ENCODE measurements around the gene NCOA5. TPM values are rescaled to one million over a fixed set of nuclear protein-coding genes. Genes with fewer than 3 reads are reported as not detected.

NCOA5 gene
- total RNA-seq, 1 donor from 2014 or later, result 26.2 TPM

- peaks cover 8% of the 10 kb centered on the region for H3K4me1 Mint-ChIP-seq (ENCODE audit: low read depth)
- no peak overlapping the region for H3K4me3 Mint-ChIP-seq (ENCODE audit: unreplicated experiment)
- no peaks in the 10 kb centered on the region for H3K27me3 Mint-ChIP-seq (ENCODE audit: low read depth)
- peaks cover 66% of the 10 kb centered on the region for H3K36me3 Mint-ChIP-seq (ENCODE audit: low read depth)
- no peak overlapping the region for H3K27ac Mint-ChIP-seq (ENCODE audit: unreplicated experiment)
- no peak for TF ChIP-seq CTCF (IDR thresholded peaks at IDR 0.05)
- H3K9me3 Mint-ChIP-seq (ENCODE audit: low read depth), result no peaks in the 10 kb centered on the region
- no peak for DNase-seq (ENCODE audit: low spot score)
Observed at GRCh38 chr20:46065691-46066090, 24.1 kb downstream of the NCOA5 start.

- no peak for TF ChIP-seq CTCF (IDR thresholded peaks at IDR 0.05)
- Mint-ChIP-seq H3K27me3 (ENCODE audit: low read depth) (no peaks in the 10 kb centered on the region), H3K4me3 (ENCODE audit: unreplicated experiment) (no peak overlapping the region), H3K9me3 (ENCODE audit: low read depth) (no peaks in the 10 kb centered on the region), H3K27ac (ENCODE audit: unreplicated experiment) (no peak overlapping the region), H3K4me1 (ENCODE audit: low read depth) (peaks cover 11% of the 10 kb centered on the region), H3K36me3 (ENCODE audit: low read depth) (peaks cover 73% of the 10 kb centered on the region)
- DNase-seq (ENCODE audit: low spot score), result no peak
Observed at GRCh38 chr20:46065006-46065405, 24.8 kb downstream of the NCOA5 start.

GRCh38 chr20:46063652-46064054, 26.1 kb downstream of the NCOA5 start:
- no peak for TF ChIP-seq CTCF (IDR thresholded peaks at IDR 0.05)
- Mint-ChIP-seq H3K4me3 (ENCODE audit: unreplicated experiment) (no peak overlapping the region), H3K27me3 (ENCODE audit: low read depth) (no peaks in the 10 kb centered on the region), H3K4me1 (ENCODE audit: low read depth) (peaks cover 16% of the 10 kb centered on the region), H3K9me3 (ENCODE audit: low read depth) (no peaks in the 10 kb centered on the region), H3K36me3 (ENCODE audit: low read depth) (peaks cover 66% of the 10 kb centered on the region), H3K27ac (ENCODE audit: unreplicated experiment) (no peak overlapping the region)
- no peak for DNase-seq (ENCODE audit: low spot score)

GRCh38 chr20:46063151-46063550, 26.6 kb downstream of the NCOA5 start:
- Mint-ChIP-seq H3K4me1 (ENCODE audit: low read depth) (peaks cover 18% of the 10 kb centered on the region), H3K4me3 (ENCODE audit: unreplicated experiment) (no peak overlapping the region), H3K27ac (ENCODE audit: unreplicated experiment) (no peak overlapping the region), H3K9me3 (ENCODE audit: low read depth) (no peaks in the 10 kb centered on the region), H3K27me3 (ENCODE audit: low read depth) (no peaks in the 10 kb centered on the region), H3K36me3 (ENCODE audit: low read depth) (peaks cover 62% of the 10 kb centered on the region)
- TF ChIP-seq CTCF (IDR thresholded peaks at IDR 0.05), result no peak
- DNase-seq (ENCODE audit: low spot score), result no peak

- DNase-seq (ENCODE audit: low spot score), result peak; percentile 64
- H3K27ac Mint-ChIP-seq (ENCODE audit: unreplicated experiment), result no peak overlapping the region
- H3K4me1 Mint-ChIP-seq (ENCODE audit: low read depth), result peaks cover 20% of the 10 kb centered on the region
- H3K27me3 Mint-ChIP-seq (ENCODE audit: low read depth), result no peaks in the 10 kb centered on the region
- no peak for TF ChIP-seq CTCF (IDR thresholded peaks at IDR 0.05)
- no peak overlapping the region for H3K4me3 Mint-ChIP-seq (ENCODE audit: unreplicated experiment)
- no peaks in the 10 kb centered on the region for H3K9me3 Mint-ChIP-seq (ENCODE audit: low read depth)
- peaks cover 59% of the 10 kb centered on the region for H3K36me3 Mint-ChIP-seq (ENCODE audit: low read depth)
Observed at GRCh38 chr20:46062621-46063020, 27.1 kb downstream of the NCOA5 start.

All from chondrocyte (in vitro differentiated cells).